ENCODE results near the gene IFNL2. TPM values are rescaled to one million over a fixed set of nuclear protein-coding genes. Genes with fewer than 3 reads are reported as not detected.
"Not testable (repeated sequence)": the region's sequence is repeated elsewhere in the genome, so short reads cannot be mapped to it uniquely, and the experiment has no call there.

IFNL2 gene
- not detected for total RNA-seq

GRCh38 chr19:39268085-39268484 lies at the start of gene IFNL2:
Gene IFNL2 (plus strand): TSS chr19:39268396. CDS start chr19:39268569, 173 bp downstream.
- CTCF ChIA-PET; H3K36me3 Mint-ChIP-seq (ENCODE audit: low read depth); H3K4me1 Mint-ChIP-seq (ENCODE audit: low read depth); DNase-seq; H3K9me3 Mint-ChIP-seq (ENCODE audit: insufficient read depth); H3K4me3 Mint-ChIP-seq: not testable (repeated sequence)
- ATAC-seq, result peak; percentile 70
- H3K27ac Mint-ChIP-seq, result peak within 1 kb of the TSS; percentile 33
- POLR2A ChIA-PET, result interaction anchor here (0.6 kb wide), 1 partner anchor 14 kb away, joined by 3 read pairs; no protein-coding TSS in a partner anchor
- peaks cover 25% of the 10 kb centered on the region for H3K27me3 Mint-ChIP-seq (ENCODE audit: low read depth)

- POLR2A ChIA-PET, result interaction anchor here (1.0 kb wide), 1 partner anchor 108 kb away, joined by 3 read pairs; no protein-coding TSS in a partner anchor
- not testable (repeated sequence) for H3K36me3 Mint-ChIP-seq (ENCODE audit: low read depth); ATAC-seq; H3K27ac Mint-ChIP-seq; DNase-seq; H3K4me1 Mint-ChIP-seq (ENCODE audit: low read depth); H3K9me3 Mint-ChIP-seq (ENCODE audit: insufficient read depth); H3K4me3 Mint-ChIP-seq
- H3K27me3 Mint-ChIP-seq (ENCODE audit: low read depth), result peaks cover 17% of the 10 kb centered on the region
- CTCF ChIA-PET, result interaction anchor here (0.8 kb wide), 1 partner anchor 108 kb away, joined by 3 read pairs; no protein-coding TSS in a partner anchor
Observed at GRCh38 chr19:39219108-39219507, 49.1 kb upstream of the IFNL2 start.

GRCh38 chr19:39223703-39224279 lies 44.4 kb upstream of the IFNL2 start:
- POLR2A ChIA-PET, result interaction anchor here (1.0 kb wide), 1 partner anchor 99 kb away, joined by 3 read pairs; no protein-coding TSS in a partner anchor
- ATAC-seq, result no peak

GRCh38 chr19:39224910-39225309 lies 43.3 kb upstream of the IFNL2 start:
- Mint-ChIP-seq H3K36me3 (ENCODE audit: low read depth) (no peaks in the 10 kb centered on the region), H3K4me3 (no peak overlapping the region), H3K9me3 (ENCODE audit: insufficient read depth) (no peaks in the 10 kb centered on the region), H3K27me3 (ENCODE audit: low read depth) (peaks cover 27% of the 10 kb centered on the region), H3K27ac (no peak overlapping the region), H3K4me1 (ENCODE audit: low read depth) (no peaks in the 10 kb centered on the region)
- no peak for DNase-seq
- CTCF ChIA-PET, result interaction anchor here (1.4 kb wide), 1 partner anchor 103 kb away, joined by 6 read pairs; no protein-coding TSS in a partner anchor
- ATAC-seq, result no peak
- POLR2A ChIA-PET, result interaction anchor here (0.7 kb wide), 1 partner anchor 210 kb away, joined by 3 read pairs; no protein-coding TSS in a partner anchor

More at GRCh38 chr19:39223703-39224279, 44.4 kb upstream of the IFNL2 start:
- peak; percentile 54 for DNase-seq
- no peaks in the 10 kb centered on the region for H3K36me3 Mint-ChIP-seq (ENCODE audit: low read depth)
- no peaks in the 10 kb centered on the region for H3K4me1 Mint-ChIP-seq (ENCODE audit: low read depth)
- CTCF ChIA-PET, result interaction anchor here (0.8 kb wide), 1 partner anchor 111 kb away, joined by 3 read pairs; no protein-coding TSS in a partner anchor
- H3K4me3 Mint-ChIP-seq, result no peak overlapping the region
- H3K27ac Mint-ChIP-seq, result no peak overlapping the region
- no peaks in the 10 kb centered on the region for H3K9me3 Mint-ChIP-seq (ENCODE audit: insufficient read depth)
- peaks cover 30% of the 10 kb centered on the region for H3K27me3 Mint-ChIP-seq (ENCODE audit: low read depth)

DNA sequence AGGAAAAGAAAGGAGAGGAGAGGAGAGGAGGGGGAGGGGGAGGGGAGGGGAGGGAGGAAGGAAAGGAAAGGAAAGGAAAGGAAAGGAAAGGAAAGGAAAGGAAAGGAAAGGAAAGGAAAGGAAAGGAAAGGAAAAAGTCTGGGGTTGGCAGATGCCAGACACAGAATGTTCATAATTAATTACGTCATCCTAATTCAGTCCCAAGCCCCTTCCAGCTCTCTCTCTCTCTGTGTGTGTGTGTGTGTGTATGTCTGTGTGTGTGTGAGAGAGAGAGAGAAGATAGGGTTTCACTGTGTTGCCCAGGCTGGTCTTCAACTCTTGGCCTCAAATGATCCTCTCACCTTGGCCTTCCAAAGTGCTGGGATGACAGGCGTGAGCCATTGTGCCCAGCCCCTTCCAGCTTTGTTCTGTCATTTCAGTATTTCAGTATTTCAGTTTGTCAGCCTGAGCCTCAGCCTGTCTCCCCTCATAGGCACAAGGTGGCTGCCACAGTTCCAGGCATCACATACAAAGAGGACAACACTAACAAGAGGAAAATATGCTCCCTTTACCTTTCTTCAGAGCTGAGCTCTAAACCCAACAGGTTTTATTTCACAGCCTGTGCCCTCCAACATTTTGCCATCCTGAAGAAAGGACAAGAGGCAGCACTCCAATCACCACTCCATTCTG lies 38.0 kb upstream of the IFNL2 start:
- CTCF ChIA-PET, result no interaction called here
- H3K4me3 Mint-ChIP-seq, result no peak overlapping the region
- H3K9me3 Mint-ChIP-seq (ENCODE audit: insufficient read depth), result no peaks in the 10 kb centered on the region
- no peak for DNase-seq
- H3K36me3 Mint-ChIP-seq (ENCODE audit: low read depth), result no peaks in the 10 kb centered on the region
- H3K27me3 Mint-ChIP-seq (ENCODE audit: low read depth), result peaks cover 11% of the 10 kb centered on the region
- H3K4me1 Mint-ChIP-seq (ENCODE audit: low read depth), result peaks cover under 1% of the 10 kb centered on the region
- POLR2A ChIA-PET, result no interaction called here
- no peak overlapping the region for H3K27ac Mint-ChIP-seq
- ATAC-seq, result no peak

DNA sequence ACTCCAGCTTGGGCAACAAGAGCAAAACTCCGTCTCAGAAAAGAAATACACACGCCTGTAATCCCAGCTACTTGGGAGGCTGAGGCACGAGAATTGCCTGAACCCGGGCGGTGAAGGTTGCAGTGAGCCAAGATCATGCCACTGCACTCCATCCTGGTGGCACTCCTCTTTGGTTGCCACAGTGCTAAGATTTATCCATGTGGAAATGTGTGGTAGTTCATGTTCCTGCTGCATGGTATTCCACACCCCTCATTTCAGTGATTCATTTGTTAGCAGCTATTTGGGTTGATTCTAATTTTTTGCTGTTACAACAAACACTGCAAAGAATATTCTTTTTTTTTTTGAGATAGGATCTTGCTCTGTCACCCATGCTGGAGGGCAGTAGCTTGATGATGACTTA lies 35.5 kb upstream of the IFNL2 start:
- peaks cover 2% of the 10 kb centered on the region for H3K27me3 Mint-ChIP-seq (ENCODE audit: low read depth)
- H3K27ac Mint-ChIP-seq, result no peak overlapping the region
- DNase-seq, result no peak
- H3K9me3 Mint-ChIP-seq (ENCODE audit: insufficient read depth), result no peaks in the 10 kb centered on the region
- H3K4me1 Mint-ChIP-seq (ENCODE audit: low read depth), result peaks cover 22% of the 10 kb centered on the region
- H3K36me3 Mint-ChIP-seq (ENCODE audit: low read depth), result no peaks in the 10 kb centered on the region
- CTCF ChIA-PET, result interaction anchor here (0.9 kb wide), 1 partner anchor 111 kb away, joined by 4 read pairs; no protein-coding TSS in a partner anchor
- no peak overlapping the region for H3K4me3 Mint-ChIP-seq
- POLR2A ChIA-PET, result no interaction called here
- ATAC-seq, result no peak

DNA sequence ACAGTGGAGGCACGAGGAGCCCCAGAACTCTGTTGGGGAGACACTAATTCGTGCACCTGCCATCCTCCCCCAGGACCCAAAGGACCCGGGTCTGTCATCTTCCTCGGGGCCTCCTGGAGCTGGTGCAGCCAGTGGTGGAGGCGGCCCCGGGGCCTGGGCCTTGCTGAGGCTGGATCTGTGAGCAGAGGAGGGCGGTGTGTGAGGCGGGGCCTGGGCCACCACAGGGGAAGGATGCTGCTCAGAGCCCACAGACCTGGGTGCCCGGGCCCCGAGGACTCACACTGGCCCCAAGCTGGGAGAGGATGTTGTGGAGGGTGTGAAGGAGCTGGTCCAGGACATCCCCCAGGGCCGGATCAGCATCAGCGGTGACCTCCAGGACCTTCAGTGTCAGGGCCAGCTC lies 31.7 kb upstream of the IFNL2 start:
- peaks cover 36% of the 10 kb centered on the region for H3K4me1 Mint-ChIP-seq (ENCODE audit: low read depth)
- peaks cover 2% of the 10 kb centered on the region for H3K36me3 Mint-ChIP-seq (ENCODE audit: low read depth)
- CTCF ChIA-PET, result interaction anchor here (1.0 to 1.4 kb wide), 3 partner anchors 91 to 176 kb away, joined by 3 to 6 read pairs (median 4); partner anchors contain the start of gene PLEKHG2
- no peaks in the 10 kb centered on the region for H3K27me3 Mint-ChIP-seq (ENCODE audit: low read depth)
- ATAC-seq (peak; percentile 88), DNase-seq (peak; percentile 75)
- peak overlapping the region; percentile 84 for H3K27ac Mint-ChIP-seq
- peak overlapping the region; percentile 72 for H3K4me3 Mint-ChIP-seq
- POLR2A ChIA-PET, result no interaction called here
- no peaks in the 10 kb centered on the region for H3K9me3 Mint-ChIP-seq (ENCODE audit: insufficient read depth)

DNA sequence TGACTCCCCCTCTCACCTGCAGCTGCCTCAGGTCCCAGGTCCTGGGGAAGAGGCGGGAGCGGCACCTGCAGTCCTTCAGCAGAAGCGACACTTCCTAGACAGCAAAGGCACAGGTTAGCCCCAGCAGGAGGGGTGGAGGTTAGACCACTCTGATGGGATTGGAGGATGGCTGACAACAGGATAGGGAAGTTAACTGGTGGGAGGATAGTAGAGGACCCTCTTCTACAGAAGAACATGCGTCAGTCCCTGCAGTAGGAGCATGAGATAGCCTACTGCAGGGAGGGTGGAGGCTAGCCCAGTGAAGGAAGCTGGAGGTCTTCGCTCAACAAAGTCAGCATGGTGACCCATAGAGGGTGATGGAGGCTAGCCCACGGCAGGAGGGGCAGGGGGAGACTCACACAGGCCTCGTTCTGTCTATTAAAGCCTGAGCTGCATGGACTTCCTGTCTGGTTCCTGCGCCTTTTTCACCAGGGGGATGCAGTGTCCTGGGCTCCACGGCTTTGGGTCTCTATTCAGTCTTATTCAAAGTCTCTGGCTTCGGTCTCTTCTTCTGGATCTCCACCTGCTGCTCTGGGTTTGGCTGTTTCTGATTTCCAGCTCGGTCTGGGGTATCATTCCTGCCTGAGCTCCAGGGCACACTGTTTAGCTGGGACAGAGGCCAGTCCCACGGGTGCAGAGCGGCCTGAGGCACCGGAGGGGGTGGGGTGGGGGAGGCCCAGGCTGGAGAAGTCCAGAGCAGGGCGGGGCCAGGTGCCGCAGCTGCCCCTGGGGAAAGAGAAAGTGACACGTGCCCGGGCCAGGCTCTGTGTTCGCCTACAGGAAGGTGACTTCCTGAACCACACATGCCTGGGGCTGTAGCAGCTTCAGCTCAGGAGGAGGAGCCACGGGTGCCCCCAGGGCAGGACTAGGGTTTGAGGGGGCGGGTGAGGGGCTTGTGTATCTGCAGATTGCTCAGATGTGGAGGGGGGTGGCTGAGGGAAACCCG lies 30.7 kb upstream of the IFNL2 start:
- POLR2A ChIA-PET, result interaction anchor here (0.7 kb wide), 1 partner anchor 98 kb away, joined by 3 read pairs; the partner anchor contains the start of gene GMFG

DNA sequence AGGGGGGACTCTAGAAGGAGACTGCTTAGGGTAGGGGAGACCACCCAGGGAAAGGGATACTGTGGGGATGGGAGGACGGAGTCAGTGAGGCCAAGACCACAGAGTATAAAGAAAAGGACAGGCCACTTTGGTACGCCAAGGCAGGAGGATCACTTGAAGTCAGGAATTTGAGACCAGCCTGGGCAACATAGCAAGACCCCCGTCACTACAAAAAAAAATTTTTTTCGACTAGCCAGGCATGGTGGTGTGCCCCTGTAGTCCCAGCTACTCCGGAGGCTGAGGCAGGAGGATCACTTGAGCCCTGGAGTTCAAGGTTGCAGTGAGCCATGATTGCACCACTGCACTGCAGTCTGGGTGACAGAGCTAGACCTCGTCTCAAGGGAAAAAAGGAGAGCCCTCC lies 30.0 kb upstream of the IFNL2 start:
- Mint-ChIP-seq H3K9me3 (ENCODE audit: insufficient read depth) (no peaks in the 10 kb centered on the region), H3K36me3 (ENCODE audit: low read depth) (peaks cover 2% of the 10 kb centered on the region), H3K4me3 (peak overlapping the region; percentile 72), H3K4me1 (ENCODE audit: low read depth) (peaks cover 36% of the 10 kb centered on the region), H3K27ac (peak overlapping the region; percentile 84), H3K27me3 (ENCODE audit: low read depth) (no peaks in the 10 kb centered on the region)
- DNase-seq (no peak), ATAC-seq (no peak)
- POLR2A ChIA-PET, result no interaction called here
- CTCF ChIA-PET, result interaction anchor here (0.8 to 1.8 kb wide), 3 partner anchors 12 to 89 kb away, joined by 3 to 5 read pairs (median 5); no protein-coding TSS in a partner anchor

More for the DNA sequence above, 30.7 kb upstream of the IFNL2 start:
- ATAC-seq (peak; percentile 92), DNase-seq (peak; percentile 67)
- Mint-ChIP-seq H3K27ac (peak overlapping the region; percentile 84), H3K4me3 (peak overlapping the region; percentile 72), H3K36me3 (ENCODE audit: low read depth) (peaks cover 2% of the 10 kb centered on the region), H3K27me3 (ENCODE audit: low read depth) (no peaks in the 10 kb centered on the region), H3K4me1 (ENCODE audit: low read depth) (peaks cover 36% of the 10 kb centered on the region), H3K9me3 (ENCODE audit: insufficient read depth) (no peaks in the 10 kb centered on the region)
- CTCF ChIA-PET, result interaction anchor here (0.8 to 1.8 kb wide), 6 partner anchors 13 to 175 kb away, joined by 3 to 6 read pairs (median 4); partner anchors contain the start of gene PLEKHG2

DNA sequence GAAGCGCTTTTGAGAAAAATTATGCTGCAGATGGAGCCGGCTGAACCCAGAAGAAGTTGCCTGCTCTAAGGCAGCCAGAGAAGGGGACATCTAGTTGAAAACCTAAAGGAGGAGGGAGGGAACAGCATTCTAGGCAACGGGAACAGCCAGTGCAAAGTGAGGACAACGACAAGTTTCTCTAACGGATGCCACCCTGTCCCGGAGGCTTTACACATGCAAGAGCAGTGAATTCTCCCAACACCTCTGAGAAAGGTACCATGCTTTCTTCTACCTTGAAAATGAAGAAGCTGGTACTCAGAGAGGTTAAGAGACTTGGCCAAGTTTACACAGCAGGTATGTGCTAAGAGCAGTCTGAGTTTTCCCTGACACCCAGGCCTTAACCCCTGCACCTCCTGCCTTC lies 29.3 kb upstream of the IFNL2 start:
- ChIA-PET POLR2A (no interaction called here), CTCF (interaction anchor here (1.0 to 1.2 kb wide), 2 partner anchors 89 to 117 kb away, joined by 3 read pairs; no protein-coding TSS in a partner anchor)
- no peak overlapping the region for H3K4me3 Mint-ChIP-seq
- DNase-seq (no peak), ATAC-seq (no peak)
- H3K9me3 Mint-ChIP-seq (ENCODE audit: insufficient read depth), result no peaks in the 10 kb centered on the region
- peaks cover 2% of the 10 kb centered on the region for H3K36me3 Mint-ChIP-seq (ENCODE audit: low read depth)
- peaks cover 36% of the 10 kb centered on the region for H3K4me1 Mint-ChIP-seq (ENCODE audit: low read depth)
- H3K27ac Mint-ChIP-seq, result no peak overlapping the region
- H3K27me3 Mint-ChIP-seq (ENCODE audit: low read depth), result no peaks in the 10 kb centered on the region

GRCh38 chr19:39240421-39240820 lies 27.8 kb upstream of the IFNL2 start:
- Mint-ChIP-seq H3K36me3 (ENCODE audit: low read depth) (peaks cover 2% of the 10 kb centered on the region), H3K9me3 (ENCODE audit: insufficient read depth) (no peaks in the 10 kb centered on the region), H3K4me1 (ENCODE audit: low read depth) (peaks cover 34% of the 10 kb centered on the region), H3K4me3 (no peak overlapping the region), H3K27me3 (ENCODE audit: low read depth) (no peaks in the 10 kb centered on the region), H3K27ac (no peak overlapping the region)
- ChIA-PET POLR2A (no interaction called here), CTCF (no interaction called here)
- DNase-seq (no peak), ATAC-seq (no peak)

Data from activated CD8-positive, alpha-beta T cell treated with anti-CD3 and anti-CD28 coated beads, Interleukin-2, amount 10 ng/mL, durations not matched to agents 7 days and 5 days (primary cell).